HFF-Myc (cell line): ENCODE data around the gene APOBEC3H.
"Not testable (repeated sequence)": the region's sequence is repeated elsewhere in the genome, so short reads cannot be mapped to it uniquely, and the experiment has no call there.

Source experiments
- DNase-seq: peaks from one replicate; pipeline ENCODE4 v3.0.0-alpha.2; 2011; ENCODE audit warnings: low read depth; ENCODE audit errors: extremely low read depth
- H3K4me3 ChIP-seq: replicated peaks from 2 replicates; pipeline ENCODE4 v1.5.1; 2011; ENCODE audit warnings: low read depth, mild to moderate bottlenecking, control low read depth, low read length
- TF ChIP-seq, protein P1 (sequence below): IDR thresholded peaks from 2 replicates; pipeline ENCODE4 v1.5.1; 2012; ENCODE audit warnings: mild to moderate bottlenecking, low read depth, low read length, control low read depth; ENCODE audit errors: missing control alignments

The APOBEC3H gene

DNA sequence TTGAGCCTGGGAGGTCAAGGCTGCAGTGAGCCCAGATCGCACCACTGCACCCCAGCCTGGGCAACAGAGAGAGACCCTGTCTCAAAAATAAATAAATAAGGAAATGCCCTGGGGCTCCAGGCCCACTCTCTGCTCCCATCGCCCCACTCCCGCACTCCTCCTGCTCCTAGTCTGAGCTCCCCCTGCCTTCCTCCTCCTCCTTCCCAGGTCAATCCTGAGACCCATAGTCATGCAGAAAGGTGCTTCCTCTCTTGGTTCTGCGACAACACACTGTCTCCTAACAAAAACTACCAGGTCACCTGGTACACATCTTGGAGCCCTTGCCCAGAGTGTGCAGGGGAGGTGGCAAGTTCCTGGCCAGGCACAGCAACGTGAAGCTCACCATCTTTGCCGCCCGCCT is 26.9 kb upstream of the APOBEC3H start:
- no peak for DNase-seq
- TF ChIP-seq, protein P1, sequence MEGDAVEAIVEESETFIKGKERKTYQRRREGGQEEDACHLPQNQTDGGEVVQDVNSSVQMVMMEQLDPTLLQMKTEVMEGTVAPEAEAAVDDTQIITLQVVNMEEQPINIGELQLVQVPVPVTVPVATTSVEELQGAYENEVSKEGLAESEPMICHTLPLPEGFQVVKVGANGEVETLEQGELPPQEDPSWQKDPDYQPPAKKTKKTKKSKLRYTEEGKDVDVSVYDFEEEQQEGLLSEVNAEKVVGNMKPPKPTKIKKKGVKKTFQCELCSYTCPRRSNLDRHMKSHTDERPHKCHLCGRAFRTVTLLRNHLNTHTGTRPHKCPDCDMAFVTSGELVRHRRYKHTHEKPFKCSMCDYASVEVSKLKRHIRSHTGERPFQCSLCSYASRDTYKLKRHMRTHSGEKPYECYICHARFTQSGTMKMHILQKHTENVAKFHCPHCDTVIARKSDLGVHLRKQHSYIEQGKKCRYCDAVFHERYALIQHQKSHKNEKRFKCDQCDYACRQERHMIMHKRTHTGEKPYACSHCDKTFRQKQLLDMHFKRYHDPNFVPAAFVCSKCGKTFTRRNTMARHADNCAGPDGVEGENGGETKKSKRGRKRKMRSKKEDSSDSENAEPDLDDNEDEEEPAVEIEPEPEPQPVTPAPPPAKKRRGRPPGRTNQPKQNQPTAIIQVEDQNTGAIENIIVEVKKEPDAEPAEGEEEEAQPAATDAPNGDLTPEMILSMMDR = no peak
- no peak overlapping the region for H3K4me3 ChIP-seq

DNA sequence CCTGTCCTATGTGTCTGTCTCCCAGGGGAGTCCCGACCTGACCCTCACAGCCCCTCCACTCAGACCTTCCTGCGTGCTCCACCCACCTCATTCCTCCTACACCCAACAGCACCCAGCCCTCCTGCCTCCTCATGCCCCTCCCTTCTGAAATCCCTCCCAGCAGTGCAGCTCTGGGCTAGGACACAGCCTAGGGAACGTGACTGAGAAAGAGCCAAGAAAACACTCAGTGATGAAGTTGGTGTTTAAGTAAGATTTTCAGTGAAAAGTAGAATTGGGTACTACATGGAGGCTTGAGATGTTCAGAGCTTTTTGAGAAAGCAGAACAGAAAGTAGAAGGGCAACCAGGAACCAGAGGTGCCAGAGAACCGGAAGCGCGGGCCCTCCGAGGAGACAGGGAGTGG is 24.5 kb upstream of the APOBEC3H start:
- H3K4me3 ChIP-seq, DNase-seq: not testable (repeated sequence)

DNA sequence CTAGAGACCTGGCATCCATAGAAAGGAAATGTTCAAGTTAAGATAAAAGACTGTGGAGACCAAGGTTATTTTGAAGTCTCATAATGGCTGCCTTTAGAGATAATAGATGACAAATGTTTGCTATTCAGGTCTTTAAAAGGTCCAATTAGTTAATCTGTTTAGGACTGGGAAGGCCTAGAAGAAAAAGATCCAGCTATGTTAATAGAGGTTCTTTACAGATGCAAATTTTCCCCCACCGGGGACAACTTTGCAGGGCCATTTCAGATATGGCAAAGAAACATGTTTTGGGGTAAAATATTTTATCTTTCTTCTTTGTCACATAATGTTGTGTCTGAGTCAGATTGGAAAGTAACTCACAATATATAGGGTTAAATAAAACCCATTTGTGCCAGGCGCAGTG is 23.1 kb upstream of the APOBEC3H start:
- DNase-seq = no peak

DNA sequence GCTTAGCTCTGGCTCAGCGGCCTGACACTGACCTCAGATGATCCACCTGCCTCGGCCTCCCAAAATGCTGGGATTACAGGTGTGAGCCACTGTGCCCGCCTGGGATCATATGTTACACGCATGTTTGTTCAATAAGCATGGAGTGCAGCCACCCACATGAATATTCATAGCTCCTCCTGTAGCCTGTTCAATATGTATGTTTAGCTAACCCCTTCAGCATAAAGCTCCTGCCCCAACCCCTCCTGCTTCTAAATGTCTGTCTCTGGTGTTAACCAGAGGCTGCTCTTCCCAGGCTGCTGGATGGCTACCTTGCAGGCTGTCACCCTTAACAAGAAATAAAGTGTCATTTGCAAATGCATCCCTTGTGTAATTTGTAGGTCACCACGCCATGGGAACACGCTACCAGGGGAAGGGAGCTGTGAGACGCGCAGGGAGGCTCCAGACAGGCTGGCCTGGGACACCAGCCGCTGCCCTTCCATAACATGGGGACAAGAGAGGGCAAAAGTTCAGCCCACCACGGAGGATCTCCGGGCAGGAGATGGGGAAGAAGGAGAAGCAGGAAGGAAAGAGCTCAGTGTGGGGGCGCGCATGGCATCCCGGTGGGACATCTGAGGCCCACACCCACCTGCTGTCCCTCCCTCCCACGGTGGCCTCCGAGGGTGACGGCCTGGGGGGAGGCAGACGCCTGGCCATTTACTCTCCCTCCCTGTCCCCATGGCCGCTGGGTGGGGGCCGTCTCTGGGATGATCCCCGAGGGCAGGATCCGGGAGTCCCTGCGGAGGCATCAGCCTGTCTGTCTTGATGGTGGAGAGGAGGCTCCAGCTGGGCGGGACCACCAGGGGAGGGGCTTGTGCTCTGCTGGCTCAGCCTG is 20.7 kb upstream of the APOBEC3H start:
- H3K4me3 ChIP-seq, DNase-seq: not testable (repeated sequence)

More for the DNA sequence above, 23.1 kb upstream of the APOBEC3H start:
- H3K4me3 ChIP-seq = no peak overlapping the region
- TF ChIP-seq, protein P1 = no peak

DNA sequence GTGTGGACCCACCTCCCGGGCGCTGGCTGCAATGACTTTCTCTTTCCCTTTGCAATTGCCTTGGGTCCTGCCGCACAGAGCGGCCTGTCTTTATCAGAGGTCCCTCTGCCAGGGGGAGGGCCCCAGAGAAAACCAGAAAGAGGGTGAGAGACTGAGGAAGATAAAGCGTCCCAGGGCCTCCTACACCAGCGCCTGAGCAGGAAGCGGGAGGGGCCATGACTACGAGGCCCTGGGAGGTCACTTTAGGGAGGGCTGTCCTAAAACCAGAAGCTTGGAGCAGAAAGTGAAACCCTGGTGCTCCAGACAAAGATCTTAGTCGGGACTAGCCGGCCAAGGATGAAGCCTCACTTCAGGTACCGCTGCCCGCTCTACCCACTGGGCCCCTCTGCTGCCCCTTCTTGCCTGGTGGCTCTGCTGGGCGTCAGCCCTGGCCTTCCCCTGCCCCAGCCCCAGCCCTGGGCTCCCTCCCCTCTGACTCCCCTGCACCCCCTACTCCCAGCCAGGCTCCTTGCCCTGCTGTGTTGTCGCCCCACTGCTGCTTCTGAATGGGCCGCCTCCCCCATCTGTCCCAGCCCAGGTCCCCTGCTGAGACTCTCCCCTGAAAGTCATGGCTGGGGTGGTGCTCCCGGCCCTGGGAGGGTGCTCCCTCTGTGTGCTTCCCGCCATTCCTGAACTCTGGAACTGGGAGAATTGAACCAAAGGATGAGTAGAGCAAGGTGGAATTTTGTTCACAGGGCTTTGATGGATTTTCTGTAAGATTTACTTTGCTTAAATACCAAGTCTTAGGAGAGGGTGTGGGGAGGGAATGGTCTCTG is 19.8 kb upstream of the APOBEC3H start, which contains the start of gene APOBEC3G:
TSS of gene APOBEC3G (plus strand) at position 250 of the 815 bp plus-strand sequence. CDS start at position 337, 87 bp downstream.
- H3K4me3 ChIP-seq = peak within 1 kb of the TSS; percentile 41
- not testable (repeated sequence) for DNase-seq

DNA sequence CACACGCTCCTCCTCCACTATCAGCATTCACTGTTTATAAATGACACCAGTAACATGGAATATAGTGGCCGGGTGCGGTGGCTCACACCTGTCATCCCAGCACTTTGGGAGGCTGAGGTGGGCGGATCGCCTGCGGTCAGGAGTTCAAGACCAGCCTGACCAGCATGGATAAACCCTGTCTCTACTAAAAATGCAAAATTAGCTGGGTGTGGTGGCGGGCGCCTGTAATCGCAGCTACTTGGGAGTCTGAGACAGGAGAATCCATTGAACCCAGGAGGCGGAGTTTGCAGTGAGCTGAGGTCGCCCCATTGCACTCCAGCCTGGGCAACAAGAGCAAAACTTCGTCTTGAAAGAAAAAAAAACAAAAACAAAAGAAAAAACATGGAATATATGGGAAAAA is 19.1 kb upstream of the APOBEC3H start:
- DNase-seq = not testable (repeated sequence)
- peak overlapping the region; percentile 41 for H3K4me3 ChIP-seq

DNA sequence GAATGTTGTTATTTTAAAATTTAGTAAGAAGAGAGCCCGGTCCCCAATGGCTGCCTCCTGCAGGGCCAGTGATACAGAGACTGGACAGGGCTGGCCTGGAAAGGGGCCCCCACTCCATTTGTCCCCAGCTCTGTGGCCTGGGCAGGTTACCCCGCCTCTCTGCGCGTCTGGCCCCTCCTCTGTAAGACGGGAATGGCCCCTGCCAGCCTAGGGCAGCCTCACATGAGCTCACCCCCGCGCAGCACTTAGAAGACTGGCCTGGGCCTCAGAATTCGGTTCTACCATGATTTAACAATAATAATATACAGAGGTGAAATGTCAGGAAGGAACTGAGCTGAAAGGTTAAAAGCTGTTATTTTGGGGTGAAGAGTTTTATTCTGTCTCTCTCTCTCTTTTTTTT is 18.7 kb upstream of the APOBEC3H start:
- no peak for DNase-seq
- H3K4me3 ChIP-seq = no peak overlapping the region
- TF ChIP-seq, protein P1 = no peak

DNA sequence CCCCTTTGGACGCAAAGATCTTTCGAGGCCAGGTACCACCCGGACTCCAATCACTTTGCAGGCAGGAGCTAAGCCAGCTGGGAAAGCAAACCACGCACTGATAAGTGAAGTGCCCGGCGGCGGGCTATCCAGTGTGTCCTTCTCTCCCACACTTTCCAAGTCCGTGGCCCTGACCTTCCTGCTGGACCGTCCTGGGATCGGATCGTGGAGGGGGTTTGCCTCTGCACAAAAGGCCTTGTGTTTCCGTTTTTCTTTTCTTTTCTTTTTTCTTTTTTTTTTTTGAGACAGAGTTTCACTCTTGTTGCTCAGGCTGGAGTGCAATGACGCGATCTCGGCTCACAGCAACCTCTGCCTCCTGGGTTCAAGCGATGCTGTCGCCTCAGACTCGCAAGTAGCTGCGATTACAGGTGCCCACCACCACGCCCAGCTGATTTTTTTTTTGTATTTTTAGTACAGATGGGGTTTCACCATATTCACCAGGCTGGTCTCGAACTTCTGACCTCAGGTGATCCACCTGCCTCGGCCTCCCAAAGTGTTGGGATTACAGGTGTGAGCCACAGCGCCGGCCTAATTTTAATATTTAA is 17.9 kb upstream of the APOBEC3H start:
- not testable (repeated sequence) for H3K4me3 ChIP-seq, DNase-seq

DNA sequence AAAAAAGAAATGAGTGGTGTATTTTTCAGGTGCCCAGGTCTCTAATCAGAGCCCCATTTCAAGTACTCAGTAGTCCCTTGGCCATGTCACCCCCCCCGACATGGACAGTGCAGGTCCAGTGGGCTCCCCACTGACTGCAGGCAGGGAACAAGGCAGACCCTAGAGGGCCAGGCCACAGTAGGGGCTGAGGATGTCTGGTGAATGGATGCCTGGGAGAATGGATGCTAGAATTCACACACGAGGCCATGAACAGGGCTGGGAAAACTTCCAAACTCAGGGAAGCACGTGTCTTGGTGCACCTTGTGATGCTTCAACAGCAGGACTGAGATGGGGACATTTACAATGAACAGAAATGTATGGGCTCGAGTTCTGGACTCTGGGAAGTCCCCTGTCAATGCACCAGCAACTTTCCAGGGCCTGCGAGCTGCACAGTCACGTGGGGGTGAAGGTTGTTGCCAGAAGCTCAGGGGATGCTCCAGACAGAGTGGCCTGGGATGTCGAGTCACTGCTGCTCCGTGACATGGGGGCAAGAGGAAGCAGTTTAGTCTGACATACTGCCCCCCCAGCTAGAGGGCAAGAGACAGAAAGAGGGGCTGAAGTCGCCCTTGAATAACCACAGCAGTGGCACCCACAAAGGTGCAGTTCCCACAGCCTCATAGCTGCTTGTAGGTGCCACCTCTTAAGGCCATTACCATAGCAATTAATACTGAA is 16.8 kb upstream of the APOBEC3H start:
- H3K4me3 ChIP-seq = no peak overlapping the region
- TF ChIP-seq, protein P1 = no peak
- DNase-seq = no peak
